Measurements from ENCODE around the gene ARHGAP18.

DNA sequence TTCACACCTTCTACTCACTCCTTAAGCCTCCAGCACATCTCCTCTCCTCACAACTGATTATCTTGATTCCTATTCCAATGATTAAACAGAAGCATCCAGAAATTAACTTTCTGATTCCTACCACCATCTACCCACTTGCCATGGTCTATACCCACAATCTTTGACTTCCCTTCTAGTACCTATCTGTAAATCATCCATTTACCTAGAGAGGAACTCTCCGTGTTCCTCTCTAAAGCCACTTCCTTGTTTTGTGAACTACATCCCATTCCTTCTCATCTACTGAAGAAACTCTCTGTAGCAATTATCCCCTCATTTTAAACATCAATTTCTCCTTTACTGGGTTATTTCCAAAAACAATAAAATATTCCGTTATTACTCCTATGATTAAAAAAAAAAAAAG, 167.3 kb downstream of the ARHGAP18 start:
- TF ChIP-seq, protein P1, sequence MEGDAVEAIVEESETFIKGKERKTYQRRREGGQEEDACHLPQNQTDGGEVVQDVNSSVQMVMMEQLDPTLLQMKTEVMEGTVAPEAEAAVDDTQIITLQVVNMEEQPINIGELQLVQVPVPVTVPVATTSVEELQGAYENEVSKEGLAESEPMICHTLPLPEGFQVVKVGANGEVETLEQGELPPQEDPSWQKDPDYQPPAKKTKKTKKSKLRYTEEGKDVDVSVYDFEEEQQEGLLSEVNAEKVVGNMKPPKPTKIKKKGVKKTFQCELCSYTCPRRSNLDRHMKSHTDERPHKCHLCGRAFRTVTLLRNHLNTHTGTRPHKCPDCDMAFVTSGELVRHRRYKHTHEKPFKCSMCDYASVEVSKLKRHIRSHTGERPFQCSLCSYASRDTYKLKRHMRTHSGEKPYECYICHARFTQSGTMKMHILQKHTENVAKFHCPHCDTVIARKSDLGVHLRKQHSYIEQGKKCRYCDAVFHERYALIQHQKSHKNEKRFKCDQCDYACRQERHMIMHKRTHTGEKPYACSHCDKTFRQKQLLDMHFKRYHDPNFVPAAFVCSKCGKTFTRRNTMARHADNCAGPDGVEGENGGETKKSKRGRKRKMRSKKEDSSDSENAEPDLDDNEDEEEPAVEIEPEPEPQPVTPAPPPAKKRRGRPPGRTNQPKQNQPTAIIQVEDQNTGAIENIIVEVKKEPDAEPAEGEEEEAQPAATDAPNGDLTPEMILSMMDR (IDR thresholded peaks at IDR 0.05; ENCODE audit: low read depth, low read length, missing input control) = no peak
- TF ChIP-seq RAD21 (IDR thresholded peaks at IDR 0.05) (no peak), HNF4G (IDR thresholded peaks at IDR 0.05) (no peak), YY1 (IDR thresholded peaks at IDR 0.05) (no peak)
- TF ChIP-seq, protein P2, sequence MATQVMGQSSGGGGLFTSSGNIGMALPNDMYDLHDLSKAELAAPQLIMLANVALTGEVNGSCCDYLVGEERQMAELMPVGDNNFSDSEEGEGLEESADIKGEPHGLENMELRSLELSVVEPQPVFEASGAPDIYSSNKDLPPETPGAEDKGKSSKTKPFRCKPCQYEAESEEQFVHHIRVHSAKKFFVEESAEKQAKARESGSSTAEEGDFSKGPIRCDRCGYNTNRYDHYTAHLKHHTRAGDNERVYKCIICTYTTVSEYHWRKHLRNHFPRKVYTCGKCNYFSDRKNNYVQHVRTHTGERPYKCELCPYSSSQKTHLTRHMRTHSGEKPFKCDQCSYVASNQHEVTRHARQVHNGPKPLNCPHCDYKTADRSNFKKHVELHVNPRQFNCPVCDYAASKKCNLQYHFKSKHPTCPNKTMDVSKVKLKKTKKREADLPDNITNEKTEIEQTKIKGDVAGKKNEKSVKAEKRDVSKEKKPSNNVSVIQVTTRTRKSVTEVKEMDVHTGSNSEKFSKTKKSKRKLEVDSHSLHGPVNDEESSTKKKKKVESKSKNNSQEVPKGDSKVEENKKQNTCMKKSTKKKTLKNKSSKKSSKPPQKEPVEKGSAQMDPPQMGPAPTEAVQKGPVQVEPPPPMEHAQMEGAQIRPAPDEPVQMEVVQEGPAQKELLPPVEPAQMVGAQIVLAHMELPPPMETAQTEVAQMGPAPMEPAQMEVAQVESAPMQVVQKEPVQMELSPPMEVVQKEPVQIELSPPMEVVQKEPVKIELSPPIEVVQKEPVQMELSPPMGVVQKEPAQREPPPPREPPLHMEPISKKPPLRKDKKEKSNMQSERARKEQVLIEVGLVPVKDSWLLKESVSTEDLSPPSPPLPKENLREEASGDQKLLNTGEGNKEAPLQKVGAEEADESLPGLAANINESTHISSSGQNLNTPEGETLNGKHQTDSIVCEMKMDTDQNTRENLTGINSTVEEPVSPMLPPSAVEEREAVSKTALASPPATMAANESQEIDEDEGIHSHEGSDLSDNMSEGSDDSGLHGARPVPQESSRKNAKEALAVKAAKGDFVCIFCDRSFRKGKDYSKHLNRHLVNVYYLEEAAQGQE (IDR thresholded peaks at IDR 0.05) = no peak

Data from liver (tissue), 3 donors.